Sigmoid colon (tissue), 4 donors: ENCODE data around the gene MPI.
"Not testable (repeated sequence)": the region's sequence is repeated elsewhere in the genome, so short reads cannot be mapped to it uniquely, and the experiment has no call there.

ENCODE experiments used
- EP300 ChIP-seq, 4 donors: sonication (generic); formaldehyde crosslinking; IDR thresholded peaks; one replicate each; pipeline ENCODE4 v1.6.1; 2017; ENCODE audit warnings: antibody characterized with exemption in 4 of 4
- POLR2A ChIP-seq, 2 donors: fragments of 450-650 bp; IDR thresholded peaks; one replicate each; pipeline ENCODE4 v1.6.1; 2016; ENCODE audit warnings: antibody characterized with exemption in 2 of 2, mild to moderate bottlenecking in 2 of 2, moderate library complexity in 2 of 2

DNA sequence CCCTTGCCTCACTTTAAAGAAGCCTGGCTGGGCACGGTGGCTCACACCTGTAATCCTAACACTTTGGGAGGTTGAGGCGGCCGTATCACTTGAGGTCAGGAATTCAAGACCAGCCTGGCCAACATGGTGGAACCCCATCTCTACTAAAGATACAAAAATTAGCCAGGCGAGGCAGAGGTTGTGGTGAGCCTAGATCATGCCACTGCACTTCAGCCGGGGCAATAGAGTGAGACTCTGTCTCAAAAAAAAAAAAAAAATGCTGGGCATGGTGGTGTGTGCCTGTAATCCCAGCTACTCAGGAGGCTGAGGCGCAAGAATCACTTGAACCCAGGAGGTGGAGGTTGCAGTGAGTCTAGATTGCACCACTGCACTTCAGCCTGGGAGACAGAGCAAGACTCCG lies 4.5 kb downstream of the MPI start:
- TF ChIP-seq EP300, POLR2A (IDR thresholded peaks at IDR 0.05): not testable (repeated sequence)
